HepG2 (cell line): ENCODE data around the gene ZNF777. TPM values are rescaled to one million over a fixed set of nuclear protein-coding genes. Genes with fewer than 3 reads are reported as not detected.

ENCODE experiments used
- BORCS8-MEF2B ChIP-seq: sonication (generic); formaldehyde crosslinking; IDR thresholded peaks from 2 replicates; pipeline ENCODE4 v1.8.0; 2022; ENCODE audit warnings: mild to moderate bottlenecking, missing genetic modification reagents
- FOXA3 ChIP-seq: IDR thresholded peaks from 2 replicates; pipeline ENCODE4 v1.6.1; 2016; ENCODE audit warnings: missing genetic modification reagents, missing compliant biosample characterization
- FOXC1 ChIP-seq: sonication (generic); formaldehyde crosslinking; IDR thresholded peaks from 2 replicates; pipeline ENCODE4 v1.8.0; 2022; ENCODE audit warnings: mild to moderate bottlenecking, missing genetic modification reagents, borderline replicate concordance
- GATAD1 ChIP-seq: IDR thresholded peaks from 2 replicates; pipeline ENCODE4 v1.6.1; 2016; ENCODE audit warnings: missing genetic modification reagents, missing compliant biosample characterization
- HES4 ChIP-seq: sonication (generic); formaldehyde crosslinking; IDR thresholded peaks from 2 replicates; pipeline ENCODE4 v1.9.0; 2021; ENCODE audit warnings: mild to moderate bottlenecking, missing genetic modification reagents, borderline replicate concordance
- IRF1 ChIP-seq: sonication (generic); formaldehyde crosslinking; IDR thresholded peaks from 2 replicates; pipeline ENCODE4 v1.4.0; 2020; ENCODE audit warnings: low read depth, mild to moderate bottlenecking, missing genetic modification reagents
- KAT8 ChIP-seq: IDR thresholded peaks from 2 replicates; pipeline ENCODE4 v1.6.1; 2016; ENCODE audit warnings: missing genetic modification reagents, missing compliant biosample characterization
- KMT2A ChIP-seq: sonication (generic); formaldehyde crosslinking; IDR thresholded peaks from 2 replicates; pipeline ENCODE4 v1.4.0; 2020; ENCODE audit warnings: missing genetic modification reagents
- LRRFIP1 ChIP-seq: sonication (generic); formaldehyde crosslinking; conservative IDR thresholded peaks from 2 replicates; pipeline ENCODE4 v1.4.0; 2020; ENCODE audit warnings: missing genetic modification reagents
- NAIF1 ChIP-seq: sonication (generic); formaldehyde crosslinking; IDR thresholded peaks from 2 replicates; pipeline ENCODE4 v1.5.0; 2020; ENCODE audit warnings: mild to moderate bottlenecking, missing genetic modification reagents, borderline replicate concordance
- SNAPC2 ChIP-seq: sonication (generic); formaldehyde crosslinking; IDR thresholded peaks from 2 replicates; pipeline ENCODE4 v1.8.1; 2022; ENCODE audit warnings: mild to moderate bottlenecking, missing genetic modification reagents
- SP1 ChIP-seq, 2 experiments: fragments of 450-650 bp in 1 of 2; sonication (generic) in 1 of 2; formaldehyde crosslinking in 1 of 2; IDR thresholded peaks; 2 replicates each; pipeline versions ENCODE4 v1.4.0 to v1.6.1; 2016 to 2020; ENCODE audit warnings: missing genetic modification reagents in 1 of 2
- ZFP82 ChIP-seq: sonication (generic); formaldehyde crosslinking; IDR thresholded peaks from 2 replicates; pipeline ENCODE4 v1.5.1; 2020; ENCODE audit warnings: mild to moderate bottlenecking, missing genetic modification reagents, borderline replicate concordance
- ZNF205 ChIP-seq: IDR thresholded peaks from 2 replicates; pipeline ENCODE4 v1.6.1; 2018; ENCODE audit warnings: missing biosample characterization, missing genetic modification reagents
- ZNF235 ChIP-seq: sonication (generic); formaldehyde crosslinking; IDR thresholded peaks from 2 replicates; pipeline ENCODE4 v1.8.1; 2023; ENCODE audit warnings: mild to moderate bottlenecking, missing genetic modification reagents, borderline replicate concordance
- ZNF574 ChIP-seq: sonication (generic); formaldehyde crosslinking; IDR thresholded peaks from 2 replicates; pipeline ENCODE4 v1.4.0; 2020; ENCODE audit warnings: missing genetic modification reagents
- polyA plus RNA-seq, 8 experiments: library from polyadenylated mRNA; depleted of rRNA in 3 of 8; stranded (reverse) in 7 of 8; unstranded in 1 of 8; fragments of >200 nt; fragmentation: Illumina TruSeq in 4 of 8; extraction: Trizol in 4 of 8; gene quantifications; 2 replicates each; pipeline versions ENCODE4 v1.2.1 to v1.2.3, GENCODE V29; 2011 to 2016; ENCODE audit warnings: low read depth in 4 of 8, missing spikeins in 1 of 8, mixed read lengths in 1 of 8; ENCODE audit not compliant: insufficient read depth in 1 of 8
- total RNA-seq, 5 experiments: library from RNA; depleted of rRNA; stranded (reverse); fragments of >200 nt; fragmentation: Illumina TruSeq; extraction: Trizol; gene quantifications; 2 replicates each; pipeline ENCODE4 v1.2.3, GENCODE V29; 2016; ENCODE audit warnings: low read depth in 1 of 5
- TF ChIP-seq, protein P1 (sequence below): sonication (generic); formaldehyde crosslinking; IDR thresholded peaks from 2 replicates; pipeline ENCODE4; 2020; ENCODE audit warnings: missing genetic modification reagents, mild to moderate bottlenecking, borderline replicate concordance

ZNF777 gene
- total and polyA plus RNA-seq, 2 of the 13 experiments (the other 11 are each of a cell fraction or from before 2014, with no cell fraction given): 3.8 to 6.0 TPM

- peak; percentile 98 for TF ChIP-seq ZNF574 (CRISPR knock-in tag)
- 0 out of 2 replicates have a peak, but pooled peaks have one; percentile 18 for TF ChIP-seq FOXA3
- TF ChIP-seq NAIF1 (CRISPR knock-in tag): no peak
- no peak for TF ChIP-seq ZNF205 (CRISPR knock-in tag)
- TF ChIP-seq BORCS8-MEF2B (CRISPR knock-in tag): no peak
- TF ChIP-seq KMT2A: no peak
- TF ChIP-seq HES4: no peak
- no peak; the same call in 1 of the 2 replicates for TF ChIP-seq KAT8 (CRISPR knock-in tag)
- no peak for TF ChIP-seq LRRFIP1 (CRISPR knock-in tag)
- no peak for TF ChIP-seq SP1 (IDR thresholded peaks at IDR 0.05)
- TF ChIP-seq SP1 (CRISPR knock-in tag; IDR thresholded peaks at IDR 0.05): no peak
- TF ChIP-seq, protein P1, sequence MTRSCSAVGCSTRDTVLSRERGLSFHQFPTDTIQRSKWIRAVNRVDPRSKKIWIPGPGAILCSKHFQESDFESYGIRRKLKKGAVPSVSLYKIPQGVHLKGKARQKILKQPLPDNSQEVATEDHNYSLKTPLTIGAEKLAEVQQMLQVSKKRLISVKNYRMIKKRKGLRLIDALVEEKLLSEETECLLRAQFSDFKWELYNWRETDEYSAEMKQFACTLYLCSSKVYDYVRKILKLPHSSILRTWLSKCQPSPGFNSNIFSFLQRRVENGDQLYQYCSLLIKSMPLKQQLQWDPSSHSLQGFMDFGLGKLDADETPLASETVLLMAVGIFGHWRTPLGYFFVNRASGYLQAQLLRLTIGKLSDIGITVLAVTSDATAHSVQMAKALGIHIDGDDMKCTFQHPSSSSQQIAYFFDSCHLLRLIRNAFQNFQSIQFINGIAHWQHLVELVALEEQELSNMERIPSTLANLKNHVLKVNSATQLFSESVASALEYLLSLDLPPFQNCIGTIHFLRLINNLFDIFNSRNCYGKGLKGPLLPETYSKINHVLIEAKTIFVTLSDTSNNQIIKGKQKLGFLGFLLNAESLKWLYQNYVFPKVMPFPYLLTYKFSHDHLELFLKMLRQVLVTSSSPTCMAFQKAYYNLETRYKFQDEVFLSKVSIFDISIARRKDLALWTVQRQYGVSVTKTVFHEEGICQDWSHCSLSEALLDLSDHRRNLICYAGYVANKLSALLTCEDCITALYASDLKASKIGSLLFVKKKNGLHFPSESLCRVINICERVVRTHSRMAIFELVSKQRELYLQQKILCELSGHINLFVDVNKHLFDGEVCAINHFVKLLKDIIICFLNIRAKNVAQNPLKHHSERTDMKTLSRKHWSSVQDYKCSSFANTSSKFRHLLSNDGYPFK: no peak
- TF ChIP-seq IRF1 (CRISPR knock-in tag): no peak
- no peak for TF ChIP-seq ZNF235 (CRISPR knock-in tag)
- no peak for TF ChIP-seq SNAPC2 (CRISPR knock-in tag)
- no peak; the same call in 1 of the 2 replicates for TF ChIP-seq ZFP82 (CRISPR knock-in tag)
- TF ChIP-seq FOXC1 (CRISPR knock-in tag): no peak
- TF ChIP-seq GATAD1 (CRISPR knock-in tag): no peak
Observed at GRCh38 chr7:149422162-149422913, 38.5 kb downstream of the ZNF777 start (continued).
